ENCODE results near the gene TEAD1.

TEAD1 gene

DNA sequence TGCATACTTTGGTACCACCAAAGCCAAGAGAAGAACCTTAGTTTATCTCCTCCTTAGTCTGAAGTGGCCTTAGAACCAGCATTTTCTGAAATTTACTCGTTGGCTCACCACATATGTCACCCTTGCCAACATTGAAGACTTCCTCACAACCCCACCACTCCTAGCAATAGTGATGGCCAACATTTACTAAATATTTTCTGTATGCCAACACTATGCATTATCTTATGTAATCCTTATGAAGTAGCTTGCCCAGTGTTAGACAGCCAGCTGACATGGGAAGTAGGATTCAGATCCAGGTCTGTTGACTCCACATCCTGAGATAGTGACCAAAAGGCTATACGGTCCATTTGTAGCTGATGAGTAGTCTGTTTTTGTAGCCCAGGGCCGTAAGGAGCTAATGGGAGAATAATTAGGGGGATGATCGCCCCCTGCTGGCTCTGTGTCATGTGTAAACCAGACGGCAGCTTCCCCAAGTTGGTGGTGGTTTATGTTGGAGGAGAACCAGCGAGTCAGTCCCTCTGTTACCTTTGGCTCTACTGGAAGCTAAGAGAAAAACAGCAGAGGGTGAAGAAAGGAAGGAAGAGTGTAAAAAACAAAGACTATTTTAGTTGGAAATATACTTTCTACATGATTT lies 214.4 kb downstream of the TEAD1 start:
- peak; percentile 10 to 32 (median 17) for DNase-seq (ENCODE audit: low read depth in 2 of 3, low spot score in 2 of 3)

DNA sequence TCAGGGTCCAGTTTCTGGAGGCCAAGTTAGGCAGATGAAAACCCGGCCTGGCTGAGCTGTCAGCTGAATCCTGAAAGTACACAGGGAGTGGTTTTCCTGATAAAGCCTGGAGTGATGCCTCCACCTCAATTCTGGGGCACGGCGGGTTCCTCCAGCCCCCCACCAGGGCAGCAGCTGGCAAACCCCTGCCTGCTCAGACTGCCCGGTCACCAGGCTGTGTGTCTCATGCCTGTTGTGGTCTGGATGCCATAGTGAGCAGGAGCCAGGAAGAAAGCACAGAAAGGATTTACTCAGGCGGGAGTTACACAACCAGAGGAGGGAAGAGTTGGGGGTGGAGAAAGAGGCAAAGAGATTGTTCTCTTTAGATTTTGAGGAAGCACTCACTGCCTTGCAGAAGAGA lies 215.0 kb downstream of the TEAD1 start:
- no peak for DNase-seq (ENCODE audit: low read depth in 2 of 3, low spot score in 2 of 3)

DNA sequence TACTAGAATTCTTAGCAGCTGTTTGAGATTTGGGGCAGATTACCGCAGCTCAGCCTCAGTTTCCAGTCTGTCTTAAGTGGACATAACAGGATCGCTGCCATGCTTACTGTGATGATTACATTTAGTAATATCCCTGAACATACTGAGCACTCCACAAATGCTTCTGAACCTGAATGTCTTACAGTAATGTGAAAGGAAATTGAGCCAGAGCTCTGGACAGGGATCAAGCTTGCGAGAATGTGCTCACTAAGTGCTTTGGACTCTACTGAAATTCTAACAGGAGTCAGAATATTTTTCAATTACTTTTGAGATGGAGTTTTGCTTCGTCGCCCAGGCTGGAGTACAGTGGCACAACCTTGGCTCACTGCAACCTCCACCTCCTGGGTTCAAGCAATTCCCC lies 216.3 kb downstream of the TEAD1 start:
- no peak for DNase-seq (ENCODE audit: low read depth in 2 of 3, low spot score in 2 of 3)

DNA sequence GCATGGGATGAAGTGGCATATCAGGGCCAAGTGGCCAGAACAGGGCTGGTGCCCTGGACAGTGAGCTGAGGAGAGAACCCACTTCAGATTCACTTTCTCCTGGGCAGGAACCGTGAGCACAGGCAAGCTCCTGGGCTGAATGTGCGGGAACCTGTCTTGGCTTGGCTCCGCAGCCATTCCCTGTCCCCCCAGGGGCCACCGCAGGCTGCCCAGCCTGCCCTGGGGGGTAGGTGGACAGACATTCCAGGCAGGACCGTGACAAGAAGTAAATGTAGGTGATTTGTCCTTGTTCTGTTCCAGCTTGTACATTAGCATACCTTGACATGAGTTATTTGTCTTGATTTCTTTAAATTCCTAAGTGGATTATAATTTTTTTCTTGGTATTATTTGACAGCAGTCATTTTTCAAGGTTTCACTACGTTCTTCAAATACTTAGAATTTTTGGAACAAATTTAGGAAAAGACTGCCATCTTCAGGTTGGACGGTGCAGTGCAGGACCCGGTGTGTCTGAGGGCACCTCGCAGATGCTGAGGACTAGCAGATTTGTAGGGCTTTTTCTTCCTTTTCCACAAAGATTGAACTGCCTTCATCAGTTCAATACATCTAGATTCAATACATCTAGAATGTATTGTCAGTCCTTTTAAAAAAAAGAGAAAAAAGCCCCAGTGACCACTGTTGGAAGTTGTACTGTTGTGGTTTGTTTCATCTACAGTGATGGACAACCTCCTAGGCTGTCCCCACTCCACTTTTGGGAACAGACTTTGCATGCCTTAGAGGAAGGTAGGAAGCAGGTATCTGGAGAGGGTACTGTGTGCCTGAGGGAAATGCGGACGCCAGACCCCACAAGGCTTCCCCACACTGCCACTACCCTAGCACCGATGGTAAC lies 219.8 kb downstream of the TEAD1 start:
- peak in 2 of 3 experiments; percentile 11 to 33 for DNase-seq (ENCODE audit: low read depth in 2 of 3, low spot score in 2 of 3)

DNA sequence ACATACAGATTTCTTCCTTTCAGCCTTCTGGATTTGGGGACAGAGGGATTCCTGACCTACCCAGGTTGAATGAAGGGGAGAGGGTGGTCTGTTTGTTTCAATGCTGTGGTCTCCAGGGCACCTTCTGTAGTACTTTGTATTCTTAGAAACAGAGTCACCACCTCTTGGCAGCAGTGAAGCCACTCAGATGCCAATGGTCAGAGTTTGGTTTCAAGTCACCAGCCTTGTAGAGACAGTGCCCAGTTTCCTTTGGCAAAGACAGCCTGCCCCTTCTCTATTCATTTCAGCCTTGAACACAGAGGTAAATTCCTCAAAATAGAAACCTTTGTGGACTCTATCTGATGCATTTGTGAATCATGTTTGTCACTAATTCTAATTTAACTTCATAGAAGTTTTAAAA lies 223.2 kb downstream of the TEAD1 start:
- DNase-seq (ENCODE audit: low read depth in 2 of 3, low spot score in 2 of 3): no peak

DNA sequence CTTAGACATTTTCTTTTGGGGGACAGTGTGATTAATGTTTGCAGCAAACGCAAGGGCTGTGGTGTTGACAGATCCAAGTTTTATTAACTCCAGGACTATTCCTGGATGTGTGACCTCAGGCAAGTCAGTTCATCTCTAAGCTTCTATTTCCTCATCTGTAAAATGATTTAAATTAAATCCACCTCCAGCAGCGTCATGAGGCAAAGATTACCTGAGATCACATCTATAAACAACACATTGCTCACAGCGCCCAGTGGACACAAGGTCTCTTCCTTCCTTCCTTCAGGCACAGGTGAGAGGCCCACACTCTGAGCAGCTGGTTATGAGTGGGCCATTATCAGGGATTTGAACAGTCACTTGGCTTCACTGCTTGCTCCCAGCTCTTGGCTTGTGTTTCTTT lies 223.6 kb downstream of the TEAD1 start:
- no peak for DNase-seq (ENCODE audit: low read depth in 2 of 3, low spot score in 2 of 3)

DNA sequence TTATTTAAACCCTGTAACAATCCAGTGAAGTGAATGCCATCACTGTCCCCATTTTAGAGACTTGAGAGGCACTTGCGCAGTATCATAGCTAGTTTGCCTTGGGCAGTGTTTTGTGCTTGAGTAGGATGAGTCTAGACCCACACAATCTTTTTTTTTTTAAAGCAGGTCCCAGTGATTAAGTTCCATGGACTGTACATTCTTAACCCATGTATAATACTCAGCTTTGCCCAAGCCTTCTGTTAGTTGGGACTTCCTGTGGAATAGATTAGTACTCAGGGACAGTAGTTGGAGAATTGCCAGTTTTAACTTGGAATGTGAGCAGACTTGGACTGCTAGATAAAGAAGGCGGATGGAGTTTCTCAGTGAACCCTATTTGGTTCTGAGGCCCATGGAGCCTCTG lies 226.3 kb downstream of the TEAD1 start:
- DNase-seq (ENCODE audit: low read depth in 2 of 3, low spot score in 2 of 3): no peak

DNA sequence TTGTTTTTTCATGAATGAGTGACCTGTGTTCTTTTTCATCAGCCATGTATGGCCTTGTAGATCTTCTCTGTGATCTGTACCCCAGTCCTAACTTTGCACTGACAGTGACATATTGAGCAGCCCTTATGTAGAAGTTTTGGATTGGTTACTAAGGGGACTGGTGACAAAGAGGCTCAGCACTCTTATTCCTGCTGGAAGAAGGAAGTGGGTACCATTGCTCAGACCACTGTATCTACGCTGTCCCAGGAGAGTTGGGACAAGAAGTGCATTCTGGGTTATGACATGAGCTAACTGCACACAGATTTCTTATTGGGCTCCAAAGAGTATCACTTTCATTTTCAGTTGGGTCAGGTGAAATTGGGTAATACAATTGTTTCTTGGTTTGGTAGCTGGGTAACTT lies 227.1 kb downstream of the TEAD1 start:
- DNase-seq (ENCODE audit: low read depth in 2 of 3, low spot score in 2 of 3): no peak

DNA sequence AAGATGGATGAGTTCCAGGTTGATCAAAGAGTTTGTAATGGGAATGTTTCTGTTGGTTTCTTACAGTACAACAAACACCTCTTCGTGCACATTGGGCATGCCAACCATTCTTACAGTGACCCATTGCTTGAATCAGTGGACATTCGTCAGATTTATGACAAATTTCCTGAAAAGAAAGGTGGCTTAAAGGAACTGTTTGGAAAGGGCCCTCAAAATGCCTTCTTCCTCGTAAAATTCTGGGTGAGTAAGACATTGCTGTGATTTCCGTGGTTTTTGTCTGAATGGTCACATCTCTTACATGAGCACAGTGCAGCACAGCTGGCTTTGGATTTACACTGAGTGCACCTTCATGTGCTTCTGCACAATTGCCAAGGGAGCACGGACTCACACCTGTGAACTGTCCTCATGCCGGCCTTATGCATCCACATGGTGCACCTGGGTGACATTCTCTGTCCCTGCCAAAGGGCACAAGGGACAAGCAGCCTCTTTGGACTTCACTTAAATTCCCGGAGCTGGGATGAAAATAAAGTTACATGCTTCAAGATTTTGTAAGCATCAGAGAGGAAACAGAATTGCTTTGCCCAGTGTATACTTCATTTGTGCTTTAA lies 227.8 kb downstream of the TEAD1 start:
- DNase-seq (ENCODE audit: low read depth in 2 of 3, low spot score in 2 of 3): no peak

DNA sequence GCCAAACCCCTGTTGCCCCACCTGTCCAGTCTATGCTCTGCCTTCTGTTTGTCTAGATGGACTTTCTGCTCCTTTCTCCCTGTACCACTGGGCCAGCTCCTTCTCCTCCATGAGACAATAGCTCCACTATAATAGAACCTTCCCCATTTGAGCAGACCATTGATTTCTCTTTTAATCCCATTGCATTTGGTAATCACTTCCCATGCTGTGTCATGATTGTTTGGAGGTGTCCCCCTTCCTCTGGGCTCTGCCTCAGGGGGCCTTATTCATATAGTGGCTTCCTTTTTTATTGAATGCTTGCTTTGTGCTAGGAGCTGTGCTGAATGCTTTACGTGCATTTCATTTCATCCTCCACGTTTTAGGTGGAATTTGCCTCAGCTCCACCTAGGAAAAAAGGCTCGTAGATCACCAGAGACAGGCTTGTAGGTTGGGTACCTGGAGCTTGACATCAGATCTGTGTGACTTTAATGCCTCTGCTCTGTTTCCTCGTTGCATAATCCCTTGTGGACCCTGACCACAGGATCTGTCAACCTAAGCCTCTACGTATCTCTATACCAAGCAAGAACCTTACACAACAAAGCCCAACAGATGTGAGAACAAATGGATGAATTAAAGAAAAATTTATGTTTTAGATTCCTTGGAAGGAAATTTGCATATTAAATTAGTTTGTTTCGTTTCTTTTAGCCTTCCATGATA lies 228.7 kb downstream of the TEAD1 start:
- DNase-seq (ENCODE audit: low read depth in 2 of 3, low spot score in 2 of 3): no peak

DNA sequence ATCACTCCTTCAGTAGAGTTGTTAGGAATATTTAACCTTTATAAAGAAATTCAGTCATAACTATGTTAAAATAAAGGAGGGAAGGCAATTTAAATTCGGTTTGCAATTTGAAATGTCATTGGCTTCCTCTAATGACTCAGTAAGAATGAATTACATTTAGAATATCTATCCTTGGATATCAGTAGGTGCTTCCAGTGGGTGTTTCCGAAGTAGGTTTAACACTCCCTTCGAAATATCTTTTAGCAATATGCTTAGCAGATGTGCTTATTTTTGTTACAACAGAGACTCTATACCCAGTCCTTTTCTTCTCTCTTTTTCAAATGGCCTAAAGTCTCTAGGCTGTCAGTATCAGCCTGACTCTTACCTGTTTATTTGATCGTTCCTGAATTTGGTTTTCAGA lies 231.2 kb downstream of the TEAD1 start:
- DNase-seq (ENCODE audit: low read depth in 2 of 3, low spot score in 2 of 3): no peak

DNA sequence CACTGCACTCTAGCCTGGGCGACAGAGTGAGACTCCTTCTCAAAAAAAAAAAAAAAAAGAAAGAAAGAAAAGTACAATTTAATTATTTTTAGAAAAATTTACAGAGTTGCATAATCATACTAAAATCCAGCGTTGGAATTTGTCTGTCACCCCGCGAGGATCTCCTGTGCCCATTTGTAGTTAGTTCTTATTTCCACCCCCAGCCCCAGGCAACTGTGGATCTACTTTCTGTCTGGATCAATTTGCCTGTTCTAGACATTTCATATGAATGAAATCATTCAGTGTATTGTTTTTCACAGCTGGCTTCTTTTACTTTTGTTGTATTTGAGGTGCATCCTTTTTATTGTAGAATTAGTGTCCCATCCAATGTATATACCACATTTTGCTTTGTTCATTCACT lies 232.3 kb downstream of the TEAD1 start:
- no peak for DNase-seq (ENCODE audit: low read depth in 2 of 3, low spot score in 2 of 3)

DNA sequence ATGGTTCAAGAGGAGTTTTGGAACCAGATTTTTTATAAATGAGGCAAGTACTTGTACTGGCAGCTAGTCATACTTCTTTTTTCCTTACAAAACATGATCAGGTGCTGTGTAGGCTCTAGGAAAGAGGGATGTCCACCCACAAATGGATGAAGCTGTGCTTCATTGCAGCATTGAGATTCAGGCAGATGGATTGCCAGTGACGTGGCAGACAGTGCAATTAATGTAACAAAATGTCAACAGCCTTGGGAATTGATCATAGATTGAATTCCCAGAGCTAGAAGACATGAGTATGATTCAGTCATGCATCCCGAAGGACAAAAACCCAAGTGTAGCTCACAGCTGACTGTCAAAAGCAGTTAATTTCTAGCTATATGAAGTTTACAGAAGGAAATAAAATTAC lies 235.7 kb downstream of the TEAD1 start:
- no peak for DNase-seq (ENCODE audit: low read depth in 2 of 3, low spot score in 2 of 3)

DNA sequence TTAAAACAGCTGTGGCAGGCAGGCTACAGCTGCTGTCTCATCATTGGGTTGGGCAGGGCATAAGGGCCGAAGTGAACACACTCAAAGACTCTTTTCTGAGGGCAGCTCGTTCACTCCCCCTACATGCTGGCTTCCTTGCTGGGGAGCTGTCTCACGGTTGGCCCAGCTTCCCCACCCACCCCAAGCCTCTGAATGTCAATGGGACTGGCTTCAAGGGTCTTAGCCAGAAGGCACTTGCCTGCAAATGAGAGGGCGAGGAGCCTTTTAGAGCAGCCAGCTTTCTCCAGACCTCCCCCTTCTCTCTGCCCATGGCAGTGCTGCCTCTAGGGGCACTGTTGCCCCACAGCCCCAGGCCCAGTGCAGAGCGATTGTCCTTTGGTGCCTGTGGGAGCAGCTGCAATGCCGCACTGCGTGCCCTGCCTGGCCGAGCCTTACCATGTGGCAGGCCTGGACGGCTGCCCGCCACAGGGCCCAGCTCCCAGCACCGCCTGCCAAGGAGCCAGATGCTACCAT lies 240.2 kb downstream of the TEAD1 start:
- no peak for DNase-seq (ENCODE audit: low read depth in 2 of 3, low spot score in 2 of 3)

DNA sequence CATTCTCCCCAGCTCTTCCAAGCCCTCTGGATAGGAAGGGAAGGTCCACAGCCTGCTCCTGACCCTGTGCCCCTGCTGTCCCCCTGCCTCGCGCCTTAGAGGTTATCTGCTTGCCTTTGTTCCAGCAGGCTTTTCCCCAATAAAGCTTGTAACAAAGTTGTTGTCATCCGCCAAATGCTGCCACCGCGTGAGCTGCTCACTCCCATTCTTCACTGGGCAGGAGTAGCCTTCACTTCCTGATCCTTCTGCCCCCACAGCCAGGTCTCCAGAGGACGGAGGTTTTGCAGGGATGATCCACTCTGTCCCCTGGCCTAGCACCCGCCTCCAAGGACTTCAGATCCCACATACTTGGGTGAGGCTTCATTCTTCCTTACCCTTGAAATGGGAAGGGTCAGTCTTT lies 240.9 kb downstream of the TEAD1 start:
- no peak for DNase-seq (ENCODE audit: low read depth in 2 of 3, low spot score in 2 of 3)

DNA sequence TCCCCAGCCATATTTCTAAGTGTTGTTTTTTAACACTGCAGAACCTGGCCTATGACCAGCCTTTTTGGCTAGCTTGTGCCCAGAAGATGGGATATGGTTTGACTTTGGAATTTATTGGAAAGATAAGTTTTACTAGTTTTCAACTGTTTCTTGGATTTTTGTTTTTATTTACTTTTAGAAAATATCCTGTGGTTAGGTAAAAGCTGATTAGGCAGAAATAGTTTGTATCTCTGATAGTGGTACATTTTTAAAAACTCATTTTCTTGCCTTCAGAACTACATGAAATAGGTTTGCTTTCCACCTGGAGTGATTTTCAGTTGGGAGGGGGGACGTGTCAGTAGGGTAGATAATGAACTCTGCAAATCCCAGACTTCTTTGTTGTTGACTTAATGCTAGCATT lies 243.6 kb downstream of the TEAD1 start:
- DNase-seq (ENCODE audit: low read depth in 2 of 3, low spot score in 2 of 3): no peak

DNA sequence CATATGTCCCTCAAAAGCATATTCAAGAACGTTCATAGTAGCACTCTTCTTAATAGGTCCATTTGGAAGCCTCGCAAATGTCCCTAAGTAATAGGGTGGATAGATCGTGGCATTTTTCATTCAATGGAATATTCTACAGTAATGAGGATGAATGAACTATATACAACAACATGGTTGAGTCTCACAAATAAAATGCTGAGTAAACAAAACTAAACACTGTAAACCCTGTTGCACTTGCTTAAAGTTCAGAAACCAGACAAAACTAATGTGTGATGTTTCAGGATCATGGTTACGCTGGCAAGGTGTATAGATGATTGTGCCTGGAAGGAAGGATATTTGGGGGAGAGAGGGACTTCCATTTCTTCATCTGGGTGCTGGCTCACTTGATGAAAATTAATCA lies 244.4 kb downstream of the TEAD1 start:
- no peak for DNase-seq (ENCODE audit: low read depth in 2 of 3, low spot score in 2 of 3)

DNA sequence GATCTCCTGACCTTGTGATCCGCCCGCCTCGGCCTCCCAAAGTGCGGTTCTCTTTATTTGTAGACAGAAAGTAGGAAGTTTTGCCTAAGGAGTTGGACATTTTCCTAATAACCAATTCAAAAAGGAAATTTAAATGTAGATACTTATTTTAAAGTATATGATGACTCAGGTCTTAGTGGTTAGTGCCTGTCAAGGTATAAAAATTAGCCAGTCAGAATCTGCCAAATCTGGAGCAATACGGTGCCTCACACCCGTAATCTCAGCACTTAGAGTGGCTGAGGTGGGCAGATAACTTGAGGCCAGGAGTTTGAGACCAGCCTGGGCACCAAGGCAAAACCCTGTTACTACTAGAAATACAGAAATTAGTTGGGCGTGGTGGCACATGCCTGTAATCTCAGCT lies 248.2 kb downstream of the TEAD1 start:
- no peak for DNase-seq (ENCODE audit: low read depth in 2 of 3, low spot score in 2 of 3)

DNA sequence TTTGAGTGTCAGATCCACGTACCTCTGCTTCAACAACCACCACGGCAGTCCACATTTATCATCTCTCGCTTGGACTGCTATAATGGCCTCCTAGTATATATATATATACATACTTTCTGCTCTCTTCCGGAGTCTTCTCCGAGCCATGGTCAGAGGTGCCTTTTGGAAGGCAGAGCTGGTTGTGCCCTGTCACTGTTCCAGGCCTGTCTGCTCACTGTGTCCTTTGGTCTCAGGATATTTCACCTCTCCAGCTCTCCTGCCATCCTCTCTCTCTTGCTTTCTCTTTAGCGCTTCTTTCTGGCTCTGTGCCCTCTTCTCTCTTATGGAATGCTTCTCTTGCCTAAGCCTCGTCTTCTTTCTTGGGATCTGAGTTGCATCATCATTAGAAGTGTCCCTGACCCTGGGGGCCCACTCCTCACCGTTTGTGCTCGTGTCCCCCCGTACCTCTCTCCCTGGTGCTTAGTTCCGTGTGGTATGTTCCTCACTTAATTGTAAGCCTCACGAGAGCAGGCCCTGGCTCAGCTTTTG lies 248.8 kb downstream of the TEAD1 start:
- DNase-seq (ENCODE audit: low read depth in 2 of 3, low spot score in 2 of 3): no peak

DNA sequence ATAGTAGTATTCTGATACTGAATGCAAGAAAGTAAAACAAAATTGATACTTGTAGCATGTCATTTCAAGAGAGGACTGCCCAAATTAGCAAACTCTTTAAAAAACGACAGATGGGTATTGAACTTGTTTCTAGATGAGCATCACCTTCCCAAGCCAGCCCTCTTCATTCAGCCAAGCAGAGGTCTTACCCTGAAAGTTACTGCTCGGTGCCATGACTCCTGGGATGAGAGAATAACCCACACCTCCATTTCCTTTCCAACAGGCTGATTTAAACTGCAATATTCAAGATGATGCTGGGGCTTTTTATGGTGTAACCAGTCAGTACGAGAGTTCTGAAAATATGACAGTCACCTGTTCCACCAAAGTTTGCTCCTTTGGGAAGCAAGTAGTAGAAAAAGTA lies 250.4 kb downstream of the TEAD1 start:
- DNase-seq (ENCODE audit: low read depth in 2 of 3, low spot score in 2 of 3): no peak

DNA sequence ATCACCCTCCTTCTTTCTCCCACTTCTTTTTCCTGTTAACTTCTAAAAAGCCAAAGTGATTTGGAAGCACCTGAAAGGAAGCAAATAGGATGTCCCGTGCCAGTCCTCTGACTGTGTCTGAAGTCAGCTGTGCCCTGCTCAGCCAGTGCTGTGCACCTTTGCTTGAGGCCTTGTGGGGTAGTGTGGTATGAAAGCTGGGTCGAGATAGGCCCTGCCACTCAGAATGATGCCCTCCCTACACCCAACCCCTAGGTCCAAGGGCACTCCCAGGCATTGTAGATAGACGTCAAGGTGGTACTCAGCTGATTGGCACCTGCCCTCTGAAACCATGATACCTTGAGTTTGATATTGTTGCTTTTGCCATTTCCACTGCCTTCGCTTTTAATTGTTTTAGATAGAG lies 251.3 kb downstream of the TEAD1 start:
- no peak for DNase-seq (ENCODE audit: low read depth in 2 of 3, low spot score in 2 of 3)

Measured in activated CD8-positive, alpha-beta memory T cell treated with anti-CD3 and anti-CD28 coated beads for 48 hours (primary cell).